GM19351 (cell line): ENCODE data around the gene LDB2.

Experiments
- ATAC-seq: cut with Tn5 transposase; IDR thresholded peaks from one replicate; pipeline ENCODE4 v1.9.1; 2021; ENCODE audit warnings: mild to moderate bottlenecking, moderate library complexity; ENCODE audit not compliant: unreplicated experiment

The LDB2 gene

GRCh38 chr4:16692046-16692445, 206.4 kb downstream of the LDB2 start:
- ATAC-seq, result no peak

DNA sequence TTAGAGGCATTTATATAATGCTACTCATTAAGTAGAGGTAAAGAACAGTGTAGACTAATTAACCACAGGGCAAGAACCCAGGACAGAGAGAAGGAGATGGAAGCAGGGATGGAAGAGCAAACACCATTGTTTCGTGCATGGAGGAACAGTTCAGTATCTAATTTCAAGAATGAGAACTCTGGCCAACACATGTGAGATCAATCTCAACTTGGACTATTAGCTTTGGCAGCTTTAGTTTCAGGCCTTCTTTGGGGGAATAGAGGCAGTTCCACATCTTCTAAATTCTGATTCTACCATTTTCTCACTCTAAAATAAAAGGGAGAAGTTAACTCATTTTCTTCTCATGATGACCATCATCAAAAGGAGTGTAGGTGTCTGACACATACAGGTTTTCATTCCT, 207.0 kb downstream of the LDB2 start:
- no peak for ATAC-seq

- no peak for ATAC-seq
Observed at GRCh38 chr4:16687845-16688244, 210.6 kb downstream of the LDB2 start.

GRCh38 chr4:16687011-16687410, 211.4 kb downstream of the LDB2 start:
- ATAC-seq, result no peak

- no peak for ATAC-seq
Observed at GRCh38 chr4:16686195-16686594, 212.2 kb downstream of the LDB2 start.

DNA sequence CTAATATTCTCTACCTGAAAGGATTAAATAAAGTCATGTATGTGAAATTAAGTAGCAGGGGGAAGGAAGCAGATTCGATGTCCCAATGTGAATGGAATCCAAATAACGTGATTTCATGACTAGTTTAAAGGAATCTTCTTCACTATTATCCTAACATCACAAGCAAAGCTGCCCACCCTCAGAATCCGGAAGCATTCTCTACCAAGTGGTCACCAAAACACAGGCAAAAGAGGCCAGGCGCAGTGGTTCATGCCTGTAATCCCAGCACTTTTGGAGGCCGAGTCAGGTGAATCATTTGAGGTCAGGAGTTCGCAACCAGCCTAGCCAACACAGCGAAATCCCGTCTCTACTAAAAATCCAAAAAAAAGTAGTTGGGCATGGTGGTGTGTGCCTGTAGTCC, 212.9 kb downstream of the LDB2 start:
- no peak for ATAC-seq

- no peak for ATAC-seq
Observed at GRCh38 chr4:16684935-16685334, 213.5 kb downstream of the LDB2 start.

GRCh38 chr4:16684097-16684496, 214.3 kb downstream of the LDB2 start:
- ATAC-seq, result no peak

- ATAC-seq, result no peak
Observed at GRCh38 chr4:16682975-16683374, 215.5 kb downstream of the LDB2 start.

GRCh38 chr4:16677001-16677944, 221.2 kb downstream of the LDB2 start:
- no peak for ATAC-seq

GRCh38 chr4:16676230-16676770, 222.1 kb downstream of the LDB2 start:
- no peak for ATAC-seq

DNA sequence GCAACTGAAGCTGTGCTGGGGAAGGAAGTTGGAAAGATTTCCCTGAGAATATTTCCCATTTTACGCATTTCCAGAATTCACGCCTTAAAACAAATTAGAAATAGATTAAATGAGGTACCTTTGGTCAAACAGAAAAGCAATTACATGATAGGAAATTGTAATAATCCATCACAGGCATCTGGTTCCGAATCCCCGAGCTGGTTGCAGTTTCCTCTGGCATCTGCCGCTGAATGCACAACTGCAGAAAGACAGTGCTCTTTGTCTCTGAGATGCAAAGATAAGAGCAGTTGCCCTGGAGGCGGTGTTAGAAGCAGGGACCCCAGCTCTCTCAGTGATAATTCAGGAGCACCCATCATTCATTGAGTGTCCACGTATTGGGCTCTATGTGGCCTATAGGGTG, 224.4 kb downstream of the LDB2 start:
- no peak for ATAC-seq

GRCh38 chr4:16672421-16672820, 226.0 kb downstream of the LDB2 start:
- ATAC-seq, result no peak

DNA sequence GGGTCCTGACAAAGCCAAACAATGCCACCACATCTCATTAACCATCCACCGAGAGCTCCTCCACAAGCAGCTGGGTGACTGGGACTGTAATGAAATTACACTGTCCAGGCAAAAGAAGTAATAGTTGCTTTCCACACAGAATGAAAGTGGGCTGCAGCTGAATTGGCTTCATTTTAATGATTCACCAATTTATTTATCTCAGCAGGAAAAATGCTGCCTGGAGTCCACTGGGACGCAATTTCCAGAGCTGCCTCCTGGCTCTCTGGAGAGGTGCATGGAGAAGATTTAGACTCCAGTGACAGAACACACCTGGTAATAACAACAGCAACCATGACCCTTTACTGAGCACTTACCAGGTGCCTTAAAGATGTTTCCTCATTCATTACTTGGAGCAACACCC, 226.7 kb downstream of the LDB2 start:
- ATAC-seq, result no peak

DNA sequence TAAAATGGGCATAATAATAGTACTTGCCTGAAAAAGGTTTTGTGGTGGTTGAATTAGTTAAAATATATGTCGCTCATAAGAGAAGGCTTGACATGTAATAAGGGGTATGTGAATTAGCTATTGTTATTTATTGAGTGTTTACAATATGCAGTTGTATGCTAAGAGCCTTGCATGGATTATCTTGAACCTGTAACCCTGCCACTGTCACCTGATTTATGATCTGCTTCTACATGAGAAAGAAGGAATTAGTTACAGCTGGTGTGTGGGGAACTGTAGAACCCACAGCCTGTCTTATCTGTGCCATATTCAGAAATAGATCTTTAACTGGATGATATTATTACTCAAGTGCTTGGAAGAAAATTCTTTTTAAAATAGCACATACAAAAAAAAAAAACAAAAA, 227.7 kb downstream of the LDB2 start:
- no peak for ATAC-seq

- no peak for ATAC-seq
Observed at GRCh38 chr4:16669036-16669435, 229.4 kb downstream of the LDB2 start.

GRCh38 chr4:16668488-16668887, 230.0 kb downstream of the LDB2 start:
- ATAC-seq, result no peak

GRCh38 chr4:16667464-16667863, 231.0 kb downstream of the LDB2 start:
- ATAC-seq, result no peak

GRCh38 chr4:16665942-16666551, 232.4 kb downstream of the LDB2 start:
- no peak for ATAC-seq

DNA sequence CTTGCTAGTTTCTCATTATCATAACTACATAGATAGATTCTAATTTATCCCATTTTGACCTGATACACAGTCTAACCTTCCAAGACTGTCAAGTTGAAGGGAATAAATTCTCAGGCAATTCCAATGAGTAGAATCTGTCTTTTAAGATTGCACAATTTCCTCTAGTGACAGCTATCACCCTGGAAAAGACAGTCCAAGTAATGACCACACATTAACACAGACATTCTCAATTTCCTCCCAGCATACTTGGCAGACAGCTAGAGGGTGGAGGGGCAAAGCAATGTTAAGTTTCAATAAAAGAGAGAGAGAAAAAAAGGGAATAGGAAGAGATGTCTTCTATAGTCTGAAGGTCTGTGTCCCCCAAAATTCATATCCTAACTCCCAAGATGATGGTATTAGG, 234.7 kb downstream of the LDB2 start:
- no peak for ATAC-seq

- no peak for ATAC-seq
Observed at GRCh38 chr4:16663307-16663706, 235.1 kb downstream of the LDB2 start.

GRCh38 chr4:16661813-16662212, 236.6 kb downstream of the LDB2 start:
- ATAC-seq, result no peak
